Stimulated activated CD4-positive, alpha-beta T cell treated with anti-CD3 and anti-CD28 coated beads, TNF-alpha, amount 100 ng/mL, for 4 hours (primary cell): ENCODE data around the gene FIGNL1.
"Not testable (repeated sequence)": the region's sequence is repeated elsewhere in the genome, so short reads cannot be mapped to it uniquely, and the experiment has no call there.

ENCODE experiments used
- DNase-seq, 3 experiments: peaks; one replicate each; pipeline ENCODE4 v3.0.0-alpha.2; 2020; ENCODE audit warnings: low read depth in 3 of 3

Gene FIGNL1

DNA sequence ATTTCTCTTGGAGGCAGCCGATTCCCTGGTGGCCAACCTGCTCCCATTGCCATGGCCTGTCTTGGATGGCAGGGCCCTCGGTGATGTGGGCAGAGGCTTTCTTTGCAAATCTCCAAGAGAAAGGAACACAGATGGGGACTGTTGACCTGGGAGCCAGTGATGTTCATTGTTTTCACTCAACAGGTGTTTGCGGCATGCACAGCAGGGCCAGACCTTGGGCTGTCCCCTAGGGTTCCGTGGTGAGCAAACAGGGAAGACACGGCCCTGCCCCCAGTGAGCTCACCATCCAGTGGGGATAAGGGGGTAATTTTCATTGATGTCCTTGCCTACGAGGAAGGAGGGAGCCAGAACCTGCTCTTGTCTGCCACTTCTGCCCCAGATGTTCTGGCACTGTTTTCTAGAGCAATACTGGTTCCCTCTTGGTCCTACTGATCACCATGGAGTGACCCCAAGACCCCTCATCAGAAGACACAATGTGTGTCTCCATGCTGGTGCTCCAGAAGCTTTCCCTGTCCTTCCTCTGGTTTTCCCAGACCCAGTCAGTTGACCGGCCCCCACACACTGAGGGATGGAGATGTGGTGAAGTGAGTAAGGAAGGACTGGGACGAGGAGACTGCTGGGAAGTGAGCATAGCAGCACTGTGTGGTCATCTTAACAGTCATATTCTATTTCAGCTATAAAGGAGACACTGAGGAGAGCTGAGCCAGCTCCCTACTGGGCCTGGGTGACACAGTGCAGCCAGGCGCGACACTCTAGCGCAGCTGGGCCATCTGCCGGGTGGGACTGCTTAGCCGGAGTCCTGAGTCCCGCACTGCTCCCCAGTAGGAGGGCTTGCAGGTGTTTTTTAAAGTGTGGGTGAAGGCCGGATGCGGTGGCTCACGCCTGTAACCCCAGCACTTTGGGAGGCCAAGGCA lies 20.4 kb upstream of the FIGNL1 start:
- no peak for DNase-seq

- DNase-seq = no peak
These were observed 19.0 kb upstream of the FIGNL1 start for GRCh38 chr7:50469181-50469580.

GRCh38 chr7:50467817-50468610 lies 17.9 kb upstream of the FIGNL1 start:
- DNase-seq = peak; percentile 60 to 68 (median 63)

GRCh38 chr7:50466815-50467585 lies 16.9 kb upstream of the FIGNL1 start:
- DNase-seq = no peak

- no peak for DNase-seq
These were observed 12.9 kb upstream of the FIGNL1 start for GRCh38 chr7:50463035-50463434.

DNA sequence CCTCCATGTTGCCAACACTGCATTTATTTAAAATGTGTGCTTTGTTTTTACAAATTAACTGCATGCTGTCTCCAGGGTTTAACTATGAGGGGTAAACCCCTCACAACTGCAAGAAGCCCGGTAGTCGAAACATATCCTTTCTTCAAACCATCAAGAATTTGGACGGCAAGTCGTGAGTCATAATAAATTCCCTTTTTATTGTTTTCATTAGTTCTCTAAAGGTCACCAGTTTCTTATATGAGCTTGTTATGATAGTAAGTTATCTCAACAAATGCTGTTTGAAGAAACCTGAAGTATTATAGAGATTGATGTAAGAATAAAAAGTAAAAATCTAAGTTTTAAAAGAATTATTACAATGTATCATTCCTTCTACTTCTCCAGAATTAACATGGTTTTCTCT lies 12.2 kb upstream of the FIGNL1 start:
- no peak for DNase-seq

- no peak for DNase-seq
These were observed 11.5 kb upstream of the FIGNL1 start for GRCh38 chr7:50461695-50462094.

DNA sequence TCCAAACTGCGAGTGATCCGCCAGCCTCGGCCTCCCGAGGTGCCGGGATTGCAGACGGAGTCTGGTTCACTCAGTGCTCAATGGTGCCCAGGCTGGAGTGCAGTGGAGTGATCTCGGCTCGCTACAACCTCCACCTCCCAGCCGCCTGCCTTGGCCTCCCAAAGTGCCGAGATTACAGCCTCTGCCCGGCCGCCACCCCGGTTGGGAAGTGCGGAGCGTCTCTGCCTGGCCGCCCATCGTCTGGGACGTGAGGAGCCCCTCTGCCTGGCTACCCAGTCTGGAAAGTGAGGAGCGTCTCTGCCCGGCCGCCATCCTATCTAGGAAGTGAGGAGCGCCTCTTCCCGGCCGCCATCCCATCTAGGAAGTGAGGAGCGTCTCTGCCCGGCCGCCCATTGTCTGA lies 9.0 kb upstream of the FIGNL1 start:
- DNase-seq = not testable (repeated sequence)

DNA sequence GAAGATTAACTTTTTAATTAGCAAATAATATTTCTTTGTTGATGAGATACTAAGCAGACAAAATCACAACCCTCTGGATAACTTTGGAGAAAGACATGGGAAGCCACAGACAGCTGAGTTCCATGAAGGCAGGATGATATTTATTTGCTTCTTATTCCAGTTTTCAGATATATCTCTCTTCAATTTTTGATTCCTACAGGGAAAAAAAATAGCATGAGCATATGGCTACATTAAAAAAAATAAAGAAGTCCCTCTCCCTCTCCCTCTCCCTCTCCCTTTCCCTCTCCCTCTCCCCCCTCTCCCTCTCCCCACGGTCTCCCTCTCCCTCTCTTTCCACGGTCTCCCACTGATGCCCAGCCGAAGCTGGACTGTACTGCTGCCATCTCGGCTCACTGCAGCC lies 8.5 kb upstream of the FIGNL1 start:
- not testable (repeated sequence) for DNase-seq

DNA sequence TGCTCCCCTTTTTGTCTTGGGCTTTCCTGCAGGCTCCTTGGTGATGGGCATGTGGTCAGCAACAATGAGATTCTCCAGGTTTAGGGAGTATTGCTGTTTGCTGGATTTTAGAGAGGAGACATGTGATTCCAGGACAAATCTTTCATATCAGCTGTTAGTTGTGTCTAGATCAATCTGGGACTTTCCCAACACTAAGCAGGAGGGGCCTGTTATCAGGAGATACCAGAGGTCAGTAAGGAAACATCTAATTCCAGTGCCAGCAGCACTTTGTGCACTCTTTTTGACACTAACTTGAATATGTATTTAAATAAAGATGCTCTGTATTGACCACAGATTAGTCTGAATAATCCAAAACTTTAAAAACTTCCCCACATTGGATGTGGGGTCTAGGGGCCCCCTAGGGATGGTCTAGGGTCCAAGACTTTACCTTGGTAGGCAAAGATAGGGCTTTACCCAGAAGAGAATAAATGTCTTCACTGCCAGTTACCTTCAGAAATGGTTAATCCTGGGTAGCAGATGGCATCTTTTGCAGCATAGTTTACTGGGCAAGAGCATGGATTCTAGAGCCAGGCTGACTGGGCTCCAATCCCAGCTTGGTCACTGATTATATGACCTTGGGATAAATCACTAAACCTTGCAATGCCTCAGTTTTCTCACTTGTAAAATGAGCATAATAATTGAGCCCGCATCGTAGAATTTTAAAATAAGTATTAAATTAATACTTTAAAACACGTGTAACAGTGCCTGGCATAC lies 6.4 kb upstream of the FIGNL1 start:
- DNase-seq = no peak

GRCh38 chr7:50455658-50456057 lies 5.5 kb upstream of the FIGNL1 start:
- DNase-seq = no peak

- DNase-seq = no peak
These were observed 4.8 kb upstream of the FIGNL1 start for GRCh38 chr7:50454968-50455367.

GRCh38 chr7:50450590-50451032 lies 461 bp upstream of the FIGNL1 start:
- peak in 1 of 3 experiments; percentile 32 for DNase-seq

GRCh38 chr7:50449501-50449880 lies 659 bp downstream of the FIGNL1 start:
- DNase-seq = no peak

GRCh38 chr7:50448823-50449222 lies 1.3 kb downstream of the FIGNL1 start:
- DNase-seq = no peak

DNA sequence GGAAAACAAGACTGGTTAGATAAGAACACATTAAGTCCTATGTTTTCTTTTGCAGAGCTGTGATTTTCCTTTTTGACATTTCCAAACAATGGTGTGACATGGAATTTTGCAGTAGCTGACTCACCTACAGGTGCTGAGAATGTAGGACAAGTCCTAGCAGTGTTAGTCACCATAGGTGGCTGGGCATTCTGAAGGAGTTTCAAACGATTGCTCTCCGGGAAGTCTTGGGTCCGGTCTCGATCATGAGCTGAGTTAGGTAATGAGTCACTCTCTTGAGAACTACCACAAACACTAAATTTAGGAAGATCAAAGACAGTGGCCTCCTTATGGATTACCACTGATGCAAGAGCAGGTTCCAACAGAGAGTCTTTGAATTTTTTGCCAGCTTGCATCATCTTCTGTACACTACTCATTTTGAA lies 3.6 kb downstream of the FIGNL1 start:
- no peak for DNase-seq

DNA sequence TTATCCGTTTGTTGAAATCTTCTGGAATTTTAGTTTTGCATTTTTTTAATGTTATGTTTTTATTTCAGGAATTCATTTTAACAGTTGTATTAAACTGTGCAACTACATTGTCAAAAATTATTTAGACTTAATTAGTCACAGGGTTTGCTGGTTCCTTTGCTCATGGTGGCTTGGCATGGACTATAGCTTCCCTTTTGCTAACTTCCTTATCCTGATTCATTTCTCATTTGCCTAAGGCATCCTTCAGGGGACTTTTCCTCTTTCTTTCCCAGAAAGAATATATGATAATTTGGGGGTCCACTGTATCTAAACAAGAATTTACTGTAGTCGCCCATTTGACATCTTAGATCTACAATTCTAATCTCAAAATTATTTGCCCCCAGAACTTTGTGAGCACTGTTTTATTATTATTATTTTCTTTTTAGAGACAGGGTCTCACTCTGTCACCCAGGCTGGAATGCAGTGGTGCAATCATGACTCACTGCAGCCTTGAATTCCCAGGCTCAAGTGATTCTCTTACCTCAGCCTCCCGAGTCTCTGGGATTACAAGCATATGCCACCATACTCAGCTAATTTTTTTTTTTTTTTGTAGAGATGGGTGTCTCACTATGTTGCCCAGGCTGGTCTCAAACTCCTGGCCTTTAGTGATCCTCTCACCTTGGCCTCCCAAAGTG lies 13.9 kb downstream of the FIGNL1 start:
- no peak for DNase-seq

DNA sequence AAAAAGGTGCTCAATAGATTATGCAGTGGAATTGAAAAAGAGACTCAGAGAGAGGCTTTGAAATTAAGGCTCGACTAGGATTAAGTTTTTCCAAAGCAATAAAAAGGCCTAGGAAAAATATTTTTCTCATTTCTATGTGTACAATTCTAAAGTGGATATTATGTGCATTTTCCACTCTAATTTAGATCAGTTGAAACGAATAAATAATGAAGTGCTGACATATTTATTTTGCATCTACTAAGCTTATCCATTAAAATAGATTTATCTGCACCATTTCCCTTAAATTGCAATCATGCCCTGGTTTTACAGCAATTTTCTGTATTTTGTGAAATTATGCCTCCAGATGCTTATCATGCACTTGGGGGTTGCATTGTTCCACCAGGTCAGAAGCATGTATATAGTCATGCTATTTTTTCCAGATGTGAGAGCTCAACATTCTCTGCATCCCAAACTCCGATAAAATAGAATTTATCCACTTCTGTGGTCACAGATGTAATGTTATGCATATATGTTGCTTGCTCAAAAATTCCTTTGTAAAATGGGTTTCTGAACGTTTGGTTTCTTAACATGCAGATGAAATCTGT lies 18.3 kb downstream of the FIGNL1 start:
- no peak for DNase-seq

DNA sequence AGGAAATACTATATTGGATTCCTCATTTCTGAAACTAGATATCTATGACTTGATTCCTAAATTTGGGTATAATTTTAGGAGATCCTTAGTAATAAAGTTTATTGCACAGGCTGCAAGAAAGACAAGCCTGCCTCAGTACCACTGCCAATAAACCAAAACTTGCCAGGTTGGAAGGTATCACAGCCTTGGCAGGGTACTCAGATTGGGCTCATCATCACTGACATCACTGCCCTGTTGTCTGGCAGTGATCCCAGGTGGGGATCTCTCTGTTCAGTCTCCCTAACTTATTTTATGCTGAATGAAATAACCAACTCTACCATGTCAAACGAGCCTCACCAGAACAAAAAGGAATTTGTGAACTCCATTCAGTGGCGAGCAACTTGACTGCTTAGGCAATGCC lies 18.8 kb downstream of the FIGNL1 start:
- DNase-seq = no peak

GRCh38 chr7:50428911-50429310 lies 21.2 kb downstream of the FIGNL1 start:
- DNase-seq = no peak
